Measurements from ENCODE around the gene ST6GALNAC2.
A peak's percentile ranks its signal among the peaks of the same experiment; 100 is the strongest.
"Not testable (repeated sequence)": the region's sequence is repeated elsewhere in the genome, so short reads cannot be mapped to it uniquely, and the experiment has no call there.

Gene ST6GALNAC2

DNA sequence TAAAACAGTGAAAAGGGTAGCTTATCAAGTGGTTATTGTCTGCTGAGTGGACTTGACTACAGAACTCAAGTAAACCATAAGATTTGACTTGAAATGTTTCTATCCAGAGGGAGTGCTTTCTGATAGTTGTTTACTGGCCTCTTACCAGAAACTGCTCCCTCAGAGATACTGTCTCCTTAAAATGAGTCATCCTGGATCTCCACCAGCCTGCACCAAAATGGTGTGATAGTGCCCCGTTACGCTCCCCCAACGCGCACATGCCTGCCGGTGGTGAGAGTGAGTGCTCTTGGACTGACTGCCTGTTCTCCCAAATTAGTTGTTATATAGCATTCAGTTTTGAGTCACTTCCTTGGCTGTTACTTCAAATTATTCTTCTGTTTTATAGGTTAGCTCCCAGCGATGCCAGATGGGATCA is 22.9 kb downstream of the ST6GALNAC2 start:
- Histone ChIP-seq H3K4me1 (ENCODE audit: insufficient read depth, low read length) (peaks cover 17% of the 10 kb centered on the region), H2AFZ (ENCODE audit: low read depth, low read length) (no peak overlapping the region), H3K9me3 (ENCODE audit: low read length) (no peaks in the 10 kb centered on the region), H3K4me3 (ENCODE audit: low read length) (no peak overlapping the region), H3K27me3 (ENCODE audit: insufficient read depth, low read length) (no peaks in the 10 kb centered on the region), H3K36me3 (ENCODE audit: insufficient read depth, low read length) (peaks cover 40% of the 10 kb centered on the region)

DNA sequence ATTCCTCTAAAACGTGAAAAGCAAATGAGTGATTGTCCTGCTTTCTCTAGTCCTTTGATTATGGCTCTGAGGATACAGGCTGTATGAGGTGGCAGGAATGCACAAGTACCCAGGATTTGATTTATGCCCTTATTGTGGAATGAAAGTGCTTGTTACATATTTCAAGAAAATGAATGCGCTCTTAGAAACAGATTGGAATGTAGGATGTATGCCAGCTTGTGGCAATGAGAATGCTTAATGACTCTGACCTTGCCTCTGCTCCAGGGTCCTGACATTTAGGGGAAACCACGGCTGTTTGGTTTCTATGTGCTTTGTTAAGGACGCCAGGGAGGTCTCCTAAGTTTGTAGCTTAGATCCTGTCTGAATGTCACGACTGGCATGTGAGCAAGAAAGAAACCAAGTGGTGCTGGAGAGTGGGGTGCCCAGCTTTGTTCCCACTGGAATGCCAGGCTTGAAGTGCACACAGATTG is 23.8 kb downstream of the ST6GALNAC2 start:
- Histone ChIP-seq H3K9me3 (ENCODE audit: low read length) (no peaks in the 10 kb centered on the region), H3K4me3 (ENCODE audit: low read length) (no peak overlapping the region), H2AFZ (ENCODE audit: low read depth, low read length) (no peak overlapping the region), H3K4me1 (ENCODE audit: insufficient read depth, low read length) (peaks cover 22% of the 10 kb centered on the region), H3K27me3 (ENCODE audit: insufficient read depth, low read length) (no peaks in the 10 kb centered on the region), H3K36me3 (ENCODE audit: insufficient read depth, low read length) (peaks cover 40% of the 10 kb centered on the region)

DNA sequence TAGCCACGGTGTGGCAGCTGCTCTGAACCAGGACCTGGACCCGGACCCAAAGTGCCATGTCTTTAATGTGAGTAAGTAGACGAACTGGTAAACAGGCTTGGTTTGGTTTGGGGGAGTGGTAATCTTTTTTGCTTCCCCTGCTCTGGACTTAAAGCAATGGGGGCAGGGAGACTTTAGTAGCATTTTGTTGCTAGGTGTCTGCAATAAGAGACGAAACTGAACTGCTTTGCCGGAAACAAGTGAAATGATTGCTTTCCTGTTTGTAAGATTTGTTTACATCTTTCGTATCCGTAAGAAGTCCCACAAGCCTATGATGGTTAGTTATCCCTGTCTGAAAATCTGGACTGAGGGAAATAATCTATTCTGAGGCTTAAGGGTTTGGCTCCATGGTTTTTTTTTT is 24.3 kb downstream of the ST6GALNAC2 start:
- Histone ChIP-seq H3K4me1 (ENCODE audit: insufficient read depth, low read length) (peaks cover 22% of the 10 kb centered on the region), H2AFZ (ENCODE audit: low read depth, low read length) (no peak overlapping the region), H3K4me3 (ENCODE audit: low read length) (no peak overlapping the region), H3K27me3 (ENCODE audit: insufficient read depth, low read length) (no peaks in the 10 kb centered on the region), H3K36me3 (ENCODE audit: insufficient read depth, low read length) (peaks cover 39% of the 10 kb centered on the region), H3K9me3 (ENCODE audit: low read length) (no peaks in the 10 kb centered on the region)

DNA sequence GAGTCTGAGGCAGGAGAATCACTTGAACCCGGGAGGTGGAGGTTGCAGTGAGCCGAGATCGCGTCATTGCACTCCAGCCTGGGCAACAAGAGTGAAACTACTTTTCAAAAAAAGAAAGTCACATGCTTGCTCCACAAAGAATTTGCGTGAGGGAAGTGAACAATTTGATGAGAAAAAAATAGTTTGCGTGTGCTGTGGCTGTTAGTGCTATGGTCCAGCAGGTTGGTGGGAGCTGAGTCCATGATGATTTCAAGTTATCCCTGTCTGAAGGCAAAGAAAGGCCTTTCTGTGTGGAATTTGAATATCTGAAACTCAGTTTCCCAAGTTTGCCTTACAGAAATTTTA is 24.8 kb downstream of the ST6GALNAC2 start:
- peaks cover 22% of the 10 kb centered on the region for H3K4me1 ChIP-seq (ENCODE audit: insufficient read depth, low read length)
- no peaks in the 10 kb centered on the region for H3K27me3 ChIP-seq (ENCODE audit: insufficient read depth, low read length)
- peaks cover 34% of the 10 kb centered on the region for H3K36me3 ChIP-seq (ENCODE audit: insufficient read depth, low read length)
- H3K4me3 ChIP-seq (ENCODE audit: low read length), result no peak overlapping the region
- no peaks in the 10 kb centered on the region for H3K9me3 ChIP-seq (ENCODE audit: low read length)
- H2AFZ ChIP-seq (ENCODE audit: low read depth, low read length), result no peak overlapping the region

DNA sequence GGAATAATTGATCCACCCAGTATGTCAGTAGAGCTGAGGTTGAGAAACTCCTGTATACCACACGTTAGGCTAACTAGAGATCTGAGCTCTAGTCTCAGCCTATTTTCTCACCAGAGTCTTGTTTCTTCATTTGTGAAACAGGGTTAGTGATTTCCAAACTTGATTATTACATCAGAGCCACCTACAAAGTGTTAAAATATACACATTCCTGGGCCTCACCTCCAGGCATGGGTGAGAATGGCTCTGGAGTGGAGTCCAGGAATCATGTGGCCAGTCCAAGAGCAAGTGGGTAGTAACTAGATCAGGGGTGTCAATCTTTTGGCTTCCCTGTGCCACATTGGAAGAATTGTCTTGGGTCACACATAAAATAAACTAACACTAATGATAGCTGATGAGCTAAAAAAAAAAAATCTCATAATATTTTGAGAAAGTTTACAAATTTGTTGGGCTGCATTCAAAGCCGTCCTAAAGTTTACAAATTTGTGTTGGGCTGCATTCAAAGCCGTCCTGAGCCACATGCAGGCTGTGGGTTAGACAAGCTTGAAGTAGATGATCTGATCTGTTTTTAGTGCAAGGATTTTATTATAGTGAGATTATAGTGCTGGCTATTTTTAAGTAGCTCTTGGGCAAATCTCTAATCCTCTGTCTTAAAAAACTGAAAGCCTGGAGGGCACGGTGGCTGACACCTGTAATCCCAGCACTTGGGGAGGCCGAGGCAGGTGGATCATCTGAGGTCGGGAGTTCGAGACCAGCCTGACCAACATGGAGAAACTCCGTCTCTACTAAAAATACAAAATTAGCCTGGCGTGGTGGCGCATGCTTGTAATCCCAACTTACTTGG is 25.4 kb downstream of the ST6GALNAC2 start:
- Histone ChIP-seq H3K4me3 (ENCODE audit: low read length) (no peak overlapping the region), H3K4me1 (ENCODE audit: insufficient read depth, low read length) (peaks cover 22% of the 10 kb centered on the region), H3K27me3 (ENCODE audit: insufficient read depth, low read length) (no peaks in the 10 kb centered on the region), H2AFZ (ENCODE audit: low read depth, low read length) (no peak overlapping the region), H3K36me3 (ENCODE audit: insufficient read depth, low read length) (peaks cover 29% of the 10 kb centered on the region), H3K9me3 (ENCODE audit: low read length) (no peaks in the 10 kb centered on the region)

DNA sequence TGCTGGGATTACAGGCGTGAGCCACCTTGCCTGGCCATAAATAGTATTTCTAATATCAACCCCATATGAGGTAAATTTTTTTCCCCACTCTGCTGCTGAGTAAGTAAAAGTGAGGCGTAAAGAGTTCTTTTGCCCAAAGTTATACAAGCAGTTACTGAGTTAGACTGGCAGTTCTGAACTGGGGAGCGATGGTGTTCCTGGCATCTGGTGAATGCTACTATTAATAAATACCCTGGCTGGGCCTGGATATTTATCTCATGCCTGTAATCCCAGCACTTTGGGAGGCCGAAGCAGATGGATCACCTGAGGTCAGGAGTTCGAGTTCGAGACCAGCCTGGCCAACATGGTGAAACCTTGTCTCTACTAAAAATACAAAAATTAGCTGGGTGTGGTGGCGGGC is 26.2 kb downstream of the ST6GALNAC2 start:
- H3K4me3 ChIP-seq (ENCODE audit: low read length); H2AFZ ChIP-seq (ENCODE audit: low read depth, low read length); H3K9me3 ChIP-seq (ENCODE audit: low read length); H3K27me3 ChIP-seq (ENCODE audit: insufficient read depth, low read length): not testable (repeated sequence)
- Histone ChIP-seq H3K36me3 (ENCODE audit: insufficient read depth, low read length) (peaks cover 21% of the 10 kb centered on the region), H3K4me1 (ENCODE audit: insufficient read depth, low read length) (peaks cover 22% of the 10 kb centered on the region)

DNA sequence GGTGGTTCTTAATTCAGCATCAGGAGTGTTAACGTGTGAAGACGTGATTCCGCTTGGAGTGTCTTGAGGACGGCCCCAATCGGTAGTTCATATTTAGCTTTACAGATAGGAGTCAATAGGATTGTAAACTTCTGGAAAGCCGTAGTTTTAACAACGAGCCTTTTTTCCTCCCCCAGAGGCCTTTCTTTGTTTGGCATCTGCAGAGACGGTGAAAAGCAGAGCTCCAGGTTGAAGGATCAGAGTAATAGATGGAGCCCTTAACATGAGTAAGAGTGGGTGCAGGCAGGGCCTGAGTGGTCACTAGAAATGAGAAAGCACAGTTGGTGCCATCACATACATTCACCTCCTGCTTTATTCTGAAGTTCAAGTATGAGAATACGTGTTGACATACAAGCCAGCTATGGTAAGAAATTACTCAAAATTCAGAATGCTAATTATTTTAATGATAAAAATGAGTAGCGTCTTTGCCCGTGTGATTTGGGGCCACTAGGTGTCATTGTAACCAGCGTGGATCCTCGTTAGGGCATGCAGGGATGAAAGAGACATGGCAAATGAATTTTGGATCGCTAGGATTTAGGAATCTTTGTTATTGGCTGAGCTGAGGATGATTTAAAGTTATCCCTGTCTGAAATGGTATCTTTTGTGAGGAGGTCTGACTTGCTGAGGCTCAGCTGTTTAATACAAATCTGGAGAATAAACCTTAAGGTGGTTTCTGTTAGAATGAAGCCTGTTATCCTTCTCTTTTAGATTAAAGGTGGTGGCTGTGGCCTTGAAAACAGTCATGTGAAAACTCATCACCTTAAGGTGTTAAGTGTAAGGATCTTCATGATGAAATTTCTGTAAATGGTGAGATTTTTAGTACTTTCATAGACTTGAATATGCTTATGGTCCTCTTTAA is 27.2 kb downstream of the ST6GALNAC2 start:
- Histone ChIP-seq H2AFZ (ENCODE audit: low read depth, low read length) (no peak overlapping the region), H3K36me3 (ENCODE audit: insufficient read depth, low read length) (peaks cover 19% of the 10 kb centered on the region), H3K4me3 (ENCODE audit: low read length) (peak overlapping the region; percentile 70), H3K9me3 (ENCODE audit: low read length) (no peaks in the 10 kb centered on the region), H3K4me1 (ENCODE audit: insufficient read depth, low read length) (peaks cover 22% of the 10 kb centered on the region), H3K27me3 (ENCODE audit: insufficient read depth, low read length) (no peaks in the 10 kb centered on the region)

DNA sequence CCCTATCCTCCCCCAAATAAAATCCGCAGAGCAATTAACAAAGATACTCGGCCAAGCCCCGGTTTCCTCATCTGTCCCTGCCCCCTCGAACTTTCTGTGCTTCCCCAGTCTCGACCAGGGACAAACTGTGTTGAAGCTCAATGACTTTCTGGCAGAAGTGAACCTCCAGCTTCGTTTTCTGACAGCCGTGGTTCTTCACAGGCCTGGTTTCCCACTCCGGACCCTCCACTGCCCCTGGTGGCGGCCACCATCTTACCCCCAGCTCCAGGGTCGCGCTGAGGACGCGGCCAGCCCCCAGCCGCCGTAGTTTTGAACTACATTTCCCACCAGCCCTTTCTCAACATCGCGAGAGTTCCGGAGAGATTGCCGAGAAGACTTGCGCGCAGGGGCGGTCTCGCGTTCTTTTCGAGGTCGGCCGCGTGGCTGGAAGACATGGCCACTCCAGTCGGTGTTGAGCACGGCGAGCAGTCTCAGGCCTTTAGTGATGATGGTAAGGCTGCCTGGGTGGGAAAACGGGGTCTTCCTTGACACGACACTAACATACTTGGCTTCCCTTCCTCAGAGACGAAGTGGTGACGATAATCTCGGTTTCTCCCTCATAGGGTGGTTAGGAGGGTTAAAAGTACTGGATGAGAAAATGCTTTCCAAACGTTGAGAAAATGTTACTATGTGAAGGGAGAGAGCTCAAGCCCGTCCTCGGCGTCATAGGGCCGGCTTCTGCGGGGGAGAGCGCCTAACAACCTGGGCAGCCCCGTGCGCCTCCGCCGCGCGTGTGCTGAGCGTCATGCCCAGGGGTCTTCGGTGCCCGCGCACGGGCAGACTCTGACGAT is 28.1 kb downstream of the ST6GALNAC2 start:
- H3K9me3 ChIP-seq (ENCODE audit: low read length), result no peaks in the 10 kb centered on the region
- H3K36me3 ChIP-seq (ENCODE audit: insufficient read depth, low read length), result peaks cover 16% of the 10 kb centered on the region
- no peaks in the 10 kb centered on the region for H3K27me3 ChIP-seq (ENCODE audit: insufficient read depth, low read length)
- H3K4me3 ChIP-seq (ENCODE audit: low read length), result peak overlapping the region; percentile 70
- peaks cover 22% of the 10 kb centered on the region for H3K4me1 ChIP-seq (ENCODE audit: insufficient read depth, low read length)
- H2AFZ ChIP-seq (ENCODE audit: low read depth, low read length), result peak overlapping the region; percentile 97

DNA sequence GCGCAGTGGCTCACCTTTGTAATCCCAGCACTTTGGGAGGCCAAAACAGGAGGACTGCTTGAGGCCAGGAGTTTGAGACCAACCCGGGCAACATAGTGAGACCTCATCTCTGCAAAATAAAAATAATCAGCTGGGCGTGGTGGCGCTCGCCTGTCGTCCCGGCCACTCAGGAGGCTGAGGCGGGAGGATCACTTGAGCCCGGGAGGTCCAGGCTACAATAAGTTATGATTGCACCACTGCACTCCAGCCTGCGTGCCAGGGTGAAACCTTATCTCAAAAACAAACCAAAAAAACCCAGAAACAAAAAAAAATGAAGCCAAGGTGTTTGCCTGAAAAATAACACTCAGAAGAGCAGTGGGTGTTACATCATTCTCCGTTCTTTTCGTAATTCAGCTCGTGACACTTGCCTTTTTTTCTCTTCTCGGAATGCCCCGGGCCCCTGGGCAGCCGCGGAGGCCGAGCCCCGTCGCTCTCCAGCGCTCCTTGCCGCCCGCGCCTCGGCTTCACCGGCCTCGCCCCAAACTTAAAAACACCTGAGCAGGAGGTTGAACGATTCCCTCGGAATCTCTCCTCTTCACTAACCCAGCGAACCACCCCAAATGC is 28.8 kb downstream of the ST6GALNAC2 start:
- Histone ChIP-seq H3K4me1 (ENCODE audit: insufficient read depth, low read length) (peaks cover 22% of the 10 kb centered on the region), H3K36me3 (ENCODE audit: insufficient read depth, low read length) (peaks cover 11% of the 10 kb centered on the region), H3K4me3 (ENCODE audit: low read length) (peak overlapping the region; percentile 70), H2AFZ (ENCODE audit: low read depth, low read length) (peak overlapping the region; percentile 97), H3K9me3 (ENCODE audit: low read length) (no peaks in the 10 kb centered on the region), H3K27me3 (ENCODE audit: insufficient read depth, low read length) (no peaks in the 10 kb centered on the region)

DNA sequence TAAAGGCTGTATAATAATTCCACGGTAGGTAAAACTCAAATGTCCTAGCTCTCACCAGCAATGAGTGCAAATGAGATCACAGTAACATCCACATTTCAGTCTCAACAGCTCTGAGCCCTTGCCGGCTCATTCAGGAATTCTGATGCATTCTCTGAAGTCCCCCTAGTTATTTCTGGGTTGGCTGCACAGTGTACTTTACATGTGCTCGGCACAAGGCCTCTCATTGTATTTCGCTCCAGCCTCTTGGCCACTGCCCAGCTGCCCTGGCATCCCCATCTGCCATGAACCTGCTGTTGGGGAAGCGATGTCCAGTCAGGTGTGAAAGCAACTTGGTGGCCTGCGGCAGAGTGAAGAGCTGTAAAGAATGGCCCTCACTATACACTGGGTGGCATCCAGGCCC is 31.5 kb downstream of the ST6GALNAC2 start:
- no peak overlapping the region for H3K4me3 ChIP-seq (ENCODE audit: low read length)
- H2AFZ ChIP-seq (ENCODE audit: low read depth, low read length), result no peak overlapping the region
- H3K36me3 ChIP-seq (ENCODE audit: insufficient read depth, low read length), result no peaks in the 10 kb centered on the region
- peaks cover 13% of the 10 kb centered on the region for H3K4me1 ChIP-seq (ENCODE audit: insufficient read depth, low read length)
- H3K27me3 ChIP-seq (ENCODE audit: insufficient read depth, low read length), result no peaks in the 10 kb centered on the region
- H3K9me3 ChIP-seq (ENCODE audit: low read length), result no peaks in the 10 kb centered on the region

DNA sequence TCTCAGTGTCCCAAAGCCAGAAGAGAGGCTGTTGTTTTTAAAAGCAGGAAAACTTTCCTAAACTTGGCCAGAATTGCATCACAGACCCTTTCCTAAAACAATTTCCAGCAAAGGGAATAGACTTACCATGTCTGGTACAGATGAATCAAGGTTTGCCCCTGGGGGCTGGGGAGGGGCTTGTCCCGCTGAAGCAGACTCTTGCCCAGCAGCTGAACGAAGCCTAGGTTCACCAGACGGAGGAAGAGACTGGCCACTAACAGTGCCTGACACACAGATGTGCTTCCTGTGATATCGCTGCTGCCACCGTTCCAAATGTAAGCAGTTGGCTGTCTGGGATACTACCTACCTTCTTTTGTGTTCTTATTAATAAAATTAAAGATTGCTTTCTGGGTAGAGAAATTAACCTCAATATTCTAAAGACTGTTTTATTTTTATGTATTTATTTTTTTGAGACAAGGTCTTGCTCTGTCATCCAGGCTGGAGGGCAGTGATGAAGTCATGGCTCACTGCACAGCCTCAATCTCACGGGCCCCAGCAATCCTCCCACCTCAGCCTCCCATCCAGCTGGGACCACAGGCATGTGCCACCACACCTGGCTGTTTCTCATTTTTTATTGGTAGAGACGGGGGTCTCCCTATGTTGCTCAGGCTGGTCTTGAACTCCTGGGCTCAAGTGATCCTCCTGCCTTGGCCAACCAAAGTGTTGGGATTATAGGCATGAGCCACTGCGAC is 32.3 kb downstream of the ST6GALNAC2 start:
- Histone ChIP-seq H3K9me3 (ENCODE audit: low read length) (no peaks in the 10 kb centered on the region), H3K36me3 (ENCODE audit: insufficient read depth, low read length) (no peaks in the 10 kb centered on the region), H3K4me1 (ENCODE audit: insufficient read depth, low read length) (peaks cover 8% of the 10 kb centered on the region), H2AFZ (ENCODE audit: low read depth, low read length) (no peak overlapping the region), H3K4me3 (ENCODE audit: low read length) (no peak overlapping the region), H3K27me3 (ENCODE audit: insufficient read depth, low read length) (no peaks in the 10 kb centered on the region)

DNA sequence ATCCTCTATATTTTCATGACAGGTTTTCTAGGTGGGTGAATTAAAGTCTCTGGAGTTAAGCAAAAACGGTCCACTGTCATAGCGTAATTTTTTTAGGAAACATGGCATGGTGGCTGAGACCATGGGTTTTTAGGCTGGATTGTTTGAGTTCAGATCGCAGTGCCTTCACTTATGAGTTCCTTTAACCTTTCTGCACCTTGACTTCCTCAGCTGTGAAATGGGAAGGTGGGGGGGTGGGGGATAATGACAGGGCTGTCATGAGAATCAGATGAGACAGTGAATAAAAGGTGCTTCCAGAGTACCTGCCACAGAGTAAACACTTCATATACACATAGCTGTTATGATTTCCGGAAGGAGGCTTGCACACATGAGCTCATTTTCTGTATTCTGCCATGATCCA is 34.0 kb downstream of the ST6GALNAC2 start:
- peaks cover 12% of the 10 kb centered on the region for H3K4me1 ChIP-seq (ENCODE audit: insufficient read depth, low read length)
- H3K36me3 ChIP-seq (ENCODE audit: insufficient read depth, low read length), result no peaks in the 10 kb centered on the region
- no peaks in the 10 kb centered on the region for H3K9me3 ChIP-seq (ENCODE audit: low read length)
- H3K4me3 ChIP-seq (ENCODE audit: low read length), result no peak overlapping the region
- no peaks in the 10 kb centered on the region for H3K27me3 ChIP-seq (ENCODE audit: insufficient read depth, low read length)
- no peak overlapping the region for H2AFZ ChIP-seq (ENCODE audit: low read depth, low read length)
